GM18511 (cell line): ENCODE results near the gene DRP2.
"Not testable (repeated sequence)": the region's sequence is repeated elsewhere in the genome, so short reads cannot be mapped to it uniquely, and the experiment has no call there.

ENCODE experiments used
- ATAC-seq: cut with Tn5 transposase; IDR thresholded peaks from one replicate; pipeline ENCODE4 v1.9.1; 2021; ENCODE audit warnings: mild to moderate bottlenecking, moderate library complexity; ENCODE audit not compliant: unreplicated experiment

The DRP2 gene

GRCh38 chrX:101237041-101237440, 17.5 kb downstream of the DRP2 start:
- no peak for ATAC-seq

GRCh38 chrX:101241531-101241930, 21.9 kb downstream of the DRP2 start:
- no peak for ATAC-seq

GRCh38 chrX:101252634-101253033, 33.0 kb downstream of the DRP2 start:
- ATAC-seq: no peak

GRCh38 chrX:101257448-101258258, 38.1 kb downstream of the DRP2 start:
- no peak for ATAC-seq

GRCh38 chrX:101258259-101258581, 38.6 kb downstream of the DRP2 start:
- ATAC-seq: no peak

- ATAC-seq: no peak
These were observed 40.8 kb downstream of the DRP2 start for GRCh38 chrX:101260435-101260834.

GRCh38 chrX:101262590-101262989, 43.0 kb downstream of the DRP2 start:
- no peak for ATAC-seq

GRCh38 chrX:101263766-101264165, 44.2 kb downstream of the DRP2 start:
- no peak for ATAC-seq

- ATAC-seq: no peak
These were observed 46.4 kb downstream of the DRP2 start for GRCh38 chrX:101265869-101266428.

GRCh38 chrX:101274198-101274597, 54.6 kb downstream of the DRP2 start:
- ATAC-seq: no peak

GRCh38 chrX:101276238-101276637, 56.7 kb downstream of the DRP2 start:
- no peak for ATAC-seq

GRCh38 chrX:101287402-101287801, 67.8 kb downstream of the DRP2 start:
- peak; percentile 81 for ATAC-seq

GRCh38 chrX:101290957-101291603, 71.5 kb downstream of the DRP2 start, which contains the start of gene TAF7L:
Gene TAF7L, minus strand, starts transcription at chrX:101291334. Its CDS starts 3,791 bp downstream, at chrX:101287543.
- no peak for ATAC-seq

GRCh38 chrX:101295603-101296002, 76.0 kb downstream of the DRP2 start:
- ATAC-seq: not testable (repeated sequence)

- no peak for ATAC-seq
These were observed 84.2 kb downstream of the DRP2 start for GRCh38 chrX:101303790-101304189.
